Tibial nerve (tissue), 4 donors: Measurements from ENCODE around the gene RAMP1.

Experiments
- EP300 ChIP-seq, 2 donors: sonication (generic); formaldehyde crosslinking; IDR thresholded peaks; one replicate each; pipeline ENCODE4 v1.6.1; 2017; ENCODE audit warnings: antibody characterized with exemption in 2 of 2, mild to moderate bottlenecking in 1 of 2
- POLR2A ChIP-seq, 2 donors: fragments of 450-650 bp; IDR thresholded peaks; one replicate each; pipeline ENCODE4 v1.6.1; 2017; ENCODE audit warnings: antibody characterized with exemption in 2 of 2, mild to moderate bottlenecking in 2 of 2, moderate library complexity in 2 of 2
- TF ChIP-seq, protein P1 (sequence below), 5 experiments: fragments of 200-600 bp in 3 of 5; fragments of 450-650 bp in 2 of 5; sonication (generic) in 3 of 5; IDR thresholded peaks; one replicate each; pipeline ENCODE4 v1.5.1; 2016 to 2019; ENCODE audit warnings: antibody characterized with exemption in 5 of 5, mild to moderate bottlenecking in 3 of 5, moderate library complexity in 2 of 5

GRCh38 chr2:237833546-237833945 is 25.9 kb upstream of the RAMP1 start:
- no peak for TF ChIP-seq POLR2A (IDR thresholded peaks at IDR 0.05)
- TF ChIP-seq, protein P1, sequence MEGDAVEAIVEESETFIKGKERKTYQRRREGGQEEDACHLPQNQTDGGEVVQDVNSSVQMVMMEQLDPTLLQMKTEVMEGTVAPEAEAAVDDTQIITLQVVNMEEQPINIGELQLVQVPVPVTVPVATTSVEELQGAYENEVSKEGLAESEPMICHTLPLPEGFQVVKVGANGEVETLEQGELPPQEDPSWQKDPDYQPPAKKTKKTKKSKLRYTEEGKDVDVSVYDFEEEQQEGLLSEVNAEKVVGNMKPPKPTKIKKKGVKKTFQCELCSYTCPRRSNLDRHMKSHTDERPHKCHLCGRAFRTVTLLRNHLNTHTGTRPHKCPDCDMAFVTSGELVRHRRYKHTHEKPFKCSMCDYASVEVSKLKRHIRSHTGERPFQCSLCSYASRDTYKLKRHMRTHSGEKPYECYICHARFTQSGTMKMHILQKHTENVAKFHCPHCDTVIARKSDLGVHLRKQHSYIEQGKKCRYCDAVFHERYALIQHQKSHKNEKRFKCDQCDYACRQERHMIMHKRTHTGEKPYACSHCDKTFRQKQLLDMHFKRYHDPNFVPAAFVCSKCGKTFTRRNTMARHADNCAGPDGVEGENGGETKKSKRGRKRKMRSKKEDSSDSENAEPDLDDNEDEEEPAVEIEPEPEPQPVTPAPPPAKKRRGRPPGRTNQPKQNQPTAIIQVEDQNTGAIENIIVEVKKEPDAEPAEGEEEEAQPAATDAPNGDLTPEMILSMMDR (IDR thresholded peaks at IDR 0.05): no peak
- TF ChIP-seq EP300 (IDR thresholded peaks at IDR 0.05): no peak
